GM18511 (cell line): ENCODE results near the gene AXIN1.

Source experiments
- ATAC-seq: cut with Tn5 transposase; IDR thresholded peaks from one replicate; pipeline ENCODE4 v1.9.1; 2021; ENCODE audit warnings: mild to moderate bottlenecking, moderate library complexity; ENCODE audit not compliant: unreplicated experiment

AXIN1 gene

DNA sequence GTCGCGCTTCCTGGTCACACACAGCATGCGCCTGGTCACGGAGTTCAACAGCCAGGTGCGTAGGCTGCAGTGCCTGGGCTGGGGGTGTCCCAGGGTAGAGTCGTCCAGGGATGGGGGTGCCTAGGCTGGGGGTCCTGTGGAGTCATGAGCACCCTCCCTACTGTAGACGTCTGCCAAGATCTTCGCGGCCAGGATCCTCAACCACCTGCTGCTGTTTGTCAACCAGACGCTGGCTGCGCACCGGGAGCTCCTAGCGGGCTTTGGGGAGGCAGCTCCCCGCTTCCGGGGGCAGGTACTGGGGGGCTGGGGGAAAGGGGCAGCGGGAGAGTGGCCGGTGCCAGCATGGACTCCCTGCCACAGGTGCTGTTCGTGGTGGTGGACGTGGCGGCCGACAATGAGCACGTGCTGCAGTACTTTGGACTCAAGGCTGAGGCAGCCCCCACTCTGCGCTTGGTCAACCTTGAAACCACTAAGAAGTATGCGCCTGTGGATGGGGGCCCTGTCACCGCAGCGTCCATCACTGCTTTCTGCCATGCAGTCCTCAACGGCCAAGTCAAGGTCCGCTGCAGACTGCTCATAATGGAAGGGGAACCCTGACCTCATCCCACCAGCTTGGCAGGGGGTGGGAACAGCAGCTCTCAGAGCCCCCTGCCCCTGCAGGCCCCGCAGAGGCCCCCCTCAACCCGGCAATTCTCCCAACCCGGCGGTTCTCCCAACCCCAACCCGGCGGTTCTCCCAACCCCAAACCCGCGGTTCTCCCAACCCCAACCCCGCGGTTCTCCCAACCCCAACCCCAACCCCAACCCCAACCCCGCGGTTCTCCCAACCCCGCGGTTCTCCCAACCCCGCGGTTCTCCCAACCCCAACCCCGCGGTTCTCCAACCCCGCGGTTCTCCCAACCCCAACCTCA lies 67.1 kb downstream of the AXIN1 start:
- ATAC-seq = no peak

DNA sequence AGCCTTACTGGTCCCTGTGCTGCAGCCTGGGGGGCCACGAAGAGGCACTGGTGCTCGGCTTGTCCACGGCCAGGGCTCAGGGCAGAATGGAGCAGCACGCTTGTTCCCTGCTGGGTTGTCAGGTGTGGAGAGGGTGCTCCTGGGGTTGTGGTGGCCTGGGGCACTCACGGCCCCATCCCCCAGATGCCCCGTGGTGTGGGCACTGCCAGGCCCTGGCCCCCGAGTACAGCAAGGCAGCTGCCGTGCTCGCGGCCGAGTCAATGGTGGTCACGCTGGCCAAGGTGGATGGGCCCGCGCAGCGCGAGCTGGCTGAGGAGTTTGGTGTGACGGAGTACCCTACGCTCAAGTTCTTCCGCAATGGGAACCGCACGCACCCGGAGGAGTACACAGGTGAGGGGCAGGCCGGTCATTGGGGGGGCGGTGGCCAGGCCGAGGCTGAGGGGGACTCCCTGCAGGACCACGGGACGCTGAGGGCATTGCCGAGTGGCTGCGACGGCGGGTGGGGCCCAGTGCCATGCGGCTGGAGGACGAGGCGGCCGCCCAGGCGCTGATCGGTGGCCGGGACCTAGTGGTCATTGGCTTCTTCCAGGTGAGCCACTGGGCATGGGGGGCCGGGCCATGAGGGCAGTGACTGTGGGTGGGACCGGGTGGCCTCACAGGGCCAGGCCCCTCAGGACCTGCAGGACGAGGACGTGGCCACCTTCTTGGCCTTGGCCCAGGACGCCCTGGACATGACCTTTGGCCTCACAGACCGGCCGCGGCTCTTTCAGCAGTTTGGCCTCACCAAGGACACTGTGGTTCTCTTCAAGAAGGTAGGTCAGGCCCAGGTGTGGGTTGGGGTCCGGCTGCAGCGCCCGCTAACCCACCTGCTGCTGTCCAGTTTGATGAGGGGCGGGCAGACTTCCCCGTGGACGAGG lies 68.1 kb downstream of the AXIN1 start:
- ATAC-seq = no peak

DNA sequence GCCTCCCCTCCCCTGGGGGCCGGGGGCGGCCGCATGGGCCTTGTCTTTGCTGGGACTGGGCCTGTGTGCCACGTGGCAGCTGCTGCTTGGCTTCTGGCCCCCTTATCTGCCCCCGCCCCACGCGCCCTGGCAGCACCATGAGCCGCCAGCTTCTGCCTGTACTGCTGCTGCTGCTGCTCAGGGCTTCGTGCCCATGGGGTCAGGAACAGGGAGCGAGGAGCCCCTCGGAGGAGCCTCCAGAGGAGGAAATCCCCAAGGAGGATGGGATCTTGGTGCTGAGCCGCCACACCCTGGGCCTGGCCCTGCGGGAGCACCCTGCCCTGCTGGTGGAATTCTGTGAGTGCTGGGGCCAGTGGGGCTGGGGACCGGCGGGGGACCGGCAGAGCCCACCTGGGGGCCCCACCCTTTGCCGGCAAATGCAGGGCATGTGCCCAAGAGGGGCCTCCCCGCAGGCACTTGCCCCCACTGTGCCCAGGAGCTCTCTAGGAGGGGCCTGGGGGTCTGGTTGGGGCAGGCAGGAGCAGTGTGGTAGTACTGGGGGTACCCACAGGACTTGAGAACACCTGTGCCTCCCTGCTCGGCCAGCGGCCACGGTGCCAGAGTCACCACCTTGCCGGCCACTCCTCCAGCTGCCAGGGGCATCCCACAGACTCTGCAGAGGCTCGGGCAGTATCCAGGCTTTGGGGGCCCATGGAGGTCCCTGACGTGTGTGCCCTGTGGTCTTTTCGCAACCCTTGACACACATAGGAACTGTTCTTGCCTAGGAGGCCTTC lies 69.3 kb downstream of the AXIN1 start, which contains the start of gene PDIA2:
Gene PDIA2, plus strand, starts transcription at position 132 of the 773 bp plus-strand sequence. Its CDS starts 6 bp downstream, at position 138.
- no peak for ATAC-seq

DNA sequence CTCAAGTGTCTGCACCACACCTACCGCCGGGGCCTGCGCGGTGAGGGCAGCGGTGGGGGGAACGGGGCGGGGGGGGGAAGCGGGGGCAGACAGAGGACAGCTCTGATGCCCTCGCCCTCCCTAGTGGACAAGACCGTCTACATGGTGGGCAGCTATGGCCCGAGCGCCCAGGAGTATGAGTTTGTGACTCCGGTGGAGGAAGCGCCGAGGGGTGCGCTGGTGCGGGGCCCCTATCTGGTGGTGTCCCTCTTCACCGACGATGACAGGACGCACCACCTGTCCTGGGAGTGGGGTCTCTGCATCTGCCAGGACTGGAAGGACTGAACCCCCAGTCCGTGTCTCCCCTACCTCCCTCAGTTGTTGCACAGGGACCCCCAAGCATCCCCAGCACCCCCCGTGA lies 70.0 kb downstream of the AXIN1 start:
- ATAC-seq = no peak

DNA sequence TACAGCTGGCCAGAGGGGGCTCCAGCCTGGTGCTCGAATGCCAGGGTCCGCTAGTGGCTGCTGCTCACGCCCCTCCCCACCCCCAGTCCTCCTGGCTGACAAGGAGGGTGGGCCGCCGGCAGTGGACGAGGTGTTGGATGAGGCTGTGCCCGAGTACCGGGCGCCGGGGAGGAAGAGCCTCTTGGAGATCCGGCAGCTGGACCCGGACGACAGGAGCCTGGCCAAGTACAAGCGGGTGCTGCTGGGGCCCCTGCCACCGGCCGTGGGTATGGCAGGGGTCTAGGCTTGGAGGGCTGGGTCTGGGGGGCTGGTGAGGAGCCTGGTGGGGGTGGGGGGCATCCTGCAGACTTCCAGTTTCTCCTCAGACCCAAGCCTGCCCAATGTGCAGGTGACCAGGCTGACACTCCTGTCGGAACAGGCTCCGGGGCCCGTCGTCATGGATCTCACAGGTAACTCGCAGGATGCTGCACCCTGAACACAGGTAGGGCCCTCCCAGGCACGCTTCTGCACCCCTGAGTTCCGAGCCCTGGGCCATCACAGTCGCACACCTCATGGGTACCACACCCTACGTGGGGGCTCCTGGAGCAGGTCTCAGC lies 70.8 kb downstream of the AXIN1 start:
- ATAC-seq = no peak

DNA sequence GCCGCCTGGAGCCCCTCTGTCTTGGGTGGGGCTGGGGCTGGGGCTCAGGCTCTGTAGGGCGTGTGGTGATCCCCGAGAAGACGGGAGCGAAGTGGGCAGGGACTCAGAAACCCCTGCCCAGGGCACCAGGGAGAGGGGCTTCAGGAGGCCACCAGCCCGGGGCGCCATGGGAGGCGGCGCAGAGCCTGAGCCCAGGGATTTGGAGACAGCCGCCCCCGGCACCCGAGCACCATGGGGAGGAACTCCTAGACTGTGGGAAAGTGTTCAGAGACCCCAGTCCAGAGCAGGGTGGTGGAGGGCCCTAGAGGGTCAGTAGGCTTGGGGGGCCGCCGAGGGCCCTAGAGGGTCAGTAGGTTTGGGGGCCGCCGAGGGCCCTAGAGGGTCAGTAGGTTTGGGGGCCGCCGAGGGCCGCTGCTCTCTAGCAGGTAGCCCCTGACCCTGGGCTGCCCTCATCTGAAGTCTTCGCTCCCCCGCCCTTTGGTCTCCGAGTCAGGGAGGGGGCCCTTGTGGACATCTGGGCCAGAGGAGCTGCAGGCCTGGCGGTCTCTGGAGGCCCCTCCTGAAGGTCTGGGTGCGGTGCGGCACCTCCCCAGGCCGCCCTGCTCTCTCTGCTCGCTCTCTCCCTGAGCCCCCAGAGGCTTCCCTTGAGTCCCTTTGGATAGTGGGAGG lies 71.4 kb downstream of the AXIN1 start:
- ATAC-seq = no peak

DNA sequence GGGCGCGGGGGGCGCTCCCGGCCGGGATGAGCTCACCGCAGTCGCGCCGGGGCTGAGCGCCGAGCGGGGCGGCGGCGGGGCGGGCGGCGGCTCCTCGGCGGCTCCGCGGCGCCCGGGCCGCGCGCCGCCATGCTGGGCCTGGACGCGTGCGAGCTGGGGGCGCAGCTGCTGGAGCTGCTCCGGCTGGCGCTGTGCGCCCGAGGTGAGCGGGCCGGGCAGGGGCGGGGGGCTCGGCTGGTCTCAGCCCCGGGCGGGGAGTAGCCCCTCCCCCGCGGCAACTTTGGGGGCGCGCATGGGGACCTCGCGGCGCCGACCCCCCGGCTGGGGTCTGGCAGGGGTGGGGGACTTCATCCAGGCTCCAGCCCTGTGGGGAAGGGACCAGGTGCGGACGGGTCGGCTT lies 72.0 kb downstream of the AXIN1 start, which contains the start of gene ARHGDIG:
Gene ARHGDIG, plus strand, starts transcription at position 40 of the 400 bp plus-strand sequence. Its CDS starts 90 bp downstream, at position 130.
- ATAC-seq = no peak

DNA sequence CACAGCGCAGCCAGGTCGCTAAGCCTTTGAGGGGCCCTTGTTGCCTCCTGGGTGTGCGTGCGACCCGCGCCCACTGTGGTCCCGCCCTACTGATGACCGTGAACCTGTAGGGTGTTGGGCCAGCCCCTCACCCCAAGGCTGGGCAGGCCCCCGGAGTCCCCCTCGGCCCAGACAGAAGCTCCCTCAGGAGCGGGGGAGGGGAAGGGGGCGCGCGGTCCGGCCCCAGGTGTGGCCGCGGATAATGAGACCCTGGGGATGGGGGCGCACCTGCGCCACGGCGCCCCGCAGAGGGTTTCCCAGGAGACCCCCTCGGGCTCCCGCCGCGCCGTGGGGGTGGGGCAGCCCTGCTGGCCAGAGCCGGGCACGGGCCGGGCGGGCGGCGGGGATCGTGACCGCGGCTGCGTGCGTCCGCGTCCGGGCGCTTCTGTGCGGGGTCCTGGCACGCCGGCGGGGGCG lies 72.5 kb downstream of the AXIN1 start:
- no peak for ATAC-seq

DNA sequence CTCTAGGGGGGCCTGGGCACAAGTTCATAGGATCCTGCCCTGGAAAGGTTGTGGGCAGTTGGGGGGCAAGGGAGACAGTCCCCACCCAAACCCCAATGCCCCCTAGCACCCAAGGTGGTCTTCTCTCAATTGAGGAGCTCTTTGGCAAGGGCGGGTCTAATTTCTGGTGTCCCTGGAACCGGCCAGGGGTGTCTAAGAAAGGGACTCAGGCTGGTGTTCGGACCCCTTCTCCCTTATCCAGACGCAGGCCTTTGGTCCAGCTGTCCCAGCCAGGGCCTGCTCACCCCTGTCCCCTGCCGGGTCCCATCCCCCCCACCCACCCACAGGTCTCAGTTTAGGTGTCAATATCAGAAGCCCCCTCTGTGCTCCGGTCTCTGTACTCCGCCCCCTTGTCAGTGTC lies 73.0 kb downstream of the AXIN1 start:
- ATAC-seq = no peak

DNA sequence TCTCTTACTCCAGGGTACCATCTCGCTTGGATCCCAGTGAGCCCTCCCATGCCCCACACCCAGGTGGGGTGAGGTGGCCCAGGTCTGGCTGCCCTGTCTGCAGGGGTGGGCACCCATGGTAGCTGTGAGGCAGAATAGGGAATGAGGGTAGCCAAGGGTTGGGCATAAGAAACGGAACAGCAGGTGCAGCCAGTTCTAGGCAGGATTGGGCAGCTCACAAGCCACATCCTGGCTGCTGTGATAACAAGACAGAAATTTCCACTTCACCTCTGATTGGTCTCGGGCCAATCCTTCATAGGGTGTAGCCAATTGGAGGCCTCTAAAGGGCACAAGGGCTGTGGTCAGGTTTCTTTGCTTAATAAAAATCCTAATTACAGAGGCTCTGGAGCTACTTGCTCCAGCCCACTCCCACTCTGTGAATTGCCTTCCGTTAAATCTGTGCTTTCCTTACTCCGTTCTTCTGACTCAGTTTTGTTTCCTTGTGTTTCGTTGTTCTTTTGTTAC lies 73.6 kb downstream of the AXIN1 start:
- no peak for ATAC-seq

DNA sequence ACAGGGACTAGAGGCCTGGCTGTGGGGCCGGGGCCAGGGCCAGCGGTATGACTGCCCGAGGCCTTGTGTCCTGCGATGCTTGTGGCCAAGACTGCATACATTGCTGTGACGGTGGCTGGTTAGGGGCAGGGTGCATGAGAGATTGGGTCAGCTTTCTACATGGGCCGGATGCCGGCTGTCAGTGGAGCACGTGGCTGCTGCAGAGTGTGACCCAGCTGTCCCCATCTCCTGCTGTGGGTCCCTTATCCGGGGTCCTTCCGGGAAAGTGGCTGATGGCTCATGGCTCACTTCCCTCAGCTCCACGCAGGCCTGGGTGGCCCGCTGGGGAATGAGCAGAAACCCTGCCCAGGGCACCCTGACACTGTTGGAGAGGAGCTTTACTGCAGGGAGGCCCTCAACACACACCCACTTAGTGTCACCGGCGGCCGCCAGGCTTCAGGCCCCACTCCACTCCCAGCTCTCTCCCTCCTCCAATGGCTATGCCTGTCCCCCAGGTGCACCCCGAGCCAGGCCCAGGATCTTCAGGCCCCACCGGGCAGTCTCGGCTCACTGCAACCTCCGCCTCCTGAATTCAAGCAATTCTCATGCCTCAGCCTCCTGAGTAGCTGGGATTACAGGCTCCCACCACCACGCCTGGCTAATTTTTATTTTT lies 76.0 kb downstream of the AXIN1 start:
- ATAC-seq = no peak

DNA sequence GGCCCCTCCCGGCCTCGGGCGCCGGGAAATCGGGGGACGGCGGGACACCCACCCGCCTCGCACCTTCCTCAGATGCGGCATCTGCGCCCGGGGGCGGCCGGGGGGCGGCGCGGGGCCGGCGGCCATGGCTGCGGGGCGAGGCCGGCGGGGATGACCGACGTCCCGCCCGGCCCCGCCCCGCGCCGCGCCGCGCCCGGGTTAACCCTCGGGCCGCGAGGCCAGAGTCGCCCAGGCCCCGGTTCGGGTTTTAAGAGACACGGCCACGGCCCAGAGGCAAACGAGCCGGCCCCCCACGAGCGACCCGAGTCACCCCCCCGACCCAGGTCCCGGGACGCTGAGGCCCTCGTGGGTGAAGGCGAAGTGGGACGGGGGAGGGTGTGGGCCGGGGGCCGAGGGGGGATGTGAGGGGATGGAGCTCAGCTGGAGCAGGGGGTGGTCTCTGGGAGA lies 76.7 kb downstream of the AXIN1 start, which contains the start of gene RGS11:
Gene RGS11, minus strand, starts transcription at position 159 of the 447 bp plus-strand sequence. Its CDS starts 33 bp downstream, at position 126.
- ATAC-seq = no peak

DNA sequence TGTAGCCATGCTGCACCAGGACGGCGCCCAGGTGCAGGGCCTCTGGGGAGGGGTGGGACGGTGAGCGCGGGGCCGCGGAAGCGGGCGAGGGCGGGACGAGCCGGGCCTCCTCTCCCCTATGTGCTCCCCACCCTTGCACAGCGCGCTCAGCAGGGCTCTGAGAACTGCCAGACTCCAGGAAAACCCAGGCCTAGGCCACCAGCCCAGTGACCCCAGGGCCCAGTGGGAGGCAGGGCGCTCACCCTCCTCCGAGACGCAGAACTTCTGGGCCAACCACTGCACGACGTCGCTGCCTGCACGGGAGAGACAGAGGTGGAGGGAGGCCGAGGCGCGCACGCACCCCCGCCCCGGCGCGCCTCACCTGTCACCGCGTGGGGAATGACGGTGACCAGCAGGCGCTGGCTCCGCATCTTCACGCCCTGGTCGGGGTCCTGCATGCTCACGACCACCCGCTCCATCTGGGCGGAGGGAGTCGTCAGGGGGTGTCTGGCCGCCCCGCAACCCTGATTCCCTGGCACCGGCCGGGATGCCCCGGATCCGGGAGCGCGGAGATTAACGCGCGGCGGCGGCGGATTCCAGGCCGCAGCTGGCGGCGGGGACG lies 77.4 kb downstream of the AXIN1 start:
- ATAC-seq = no peak

DNA sequence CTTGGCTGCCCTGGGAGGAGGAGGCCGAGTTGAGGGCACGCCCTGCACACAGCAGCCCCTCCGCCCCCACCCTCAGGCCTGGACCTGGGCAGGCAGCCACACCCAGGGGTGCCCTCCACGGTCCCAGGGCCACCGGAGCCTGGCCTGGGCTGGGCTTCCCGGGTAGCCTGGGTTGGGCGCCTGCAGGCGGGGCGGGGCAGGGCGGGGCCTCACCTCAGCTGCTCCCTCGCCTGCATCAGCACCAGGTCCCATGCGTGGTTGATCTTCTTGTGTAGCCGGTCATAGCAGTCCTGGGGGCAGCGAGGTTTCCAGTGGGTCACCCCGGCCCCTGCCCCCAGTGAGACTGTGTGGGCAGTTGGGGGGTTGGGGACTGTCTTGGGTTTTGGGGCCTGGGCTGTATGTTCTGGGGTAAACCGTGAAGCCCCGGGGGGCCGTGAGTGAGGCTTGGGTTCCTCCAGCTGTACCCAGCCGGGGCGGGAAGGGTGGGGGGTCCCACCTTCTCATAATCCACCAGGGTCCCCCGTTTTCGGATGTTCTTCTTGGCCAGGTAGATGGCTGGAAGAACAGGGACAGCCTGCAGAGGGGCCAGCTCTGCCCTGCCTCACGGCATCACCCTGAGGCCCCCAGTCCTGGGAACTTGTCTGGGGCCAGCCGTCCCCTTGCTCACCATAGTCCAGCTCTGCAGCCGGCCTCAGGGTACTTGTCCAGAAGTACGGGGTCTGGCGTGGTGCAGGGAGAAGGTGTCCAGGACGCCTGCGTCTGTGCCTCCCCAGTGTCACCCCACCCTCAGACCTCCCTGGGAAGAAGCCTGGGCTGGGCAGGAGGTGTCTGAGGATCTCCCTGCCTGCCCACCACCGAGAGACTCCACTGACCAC lies 78.7 kb downstream of the AXIN1 start:
- no peak for ATAC-seq

DNA sequence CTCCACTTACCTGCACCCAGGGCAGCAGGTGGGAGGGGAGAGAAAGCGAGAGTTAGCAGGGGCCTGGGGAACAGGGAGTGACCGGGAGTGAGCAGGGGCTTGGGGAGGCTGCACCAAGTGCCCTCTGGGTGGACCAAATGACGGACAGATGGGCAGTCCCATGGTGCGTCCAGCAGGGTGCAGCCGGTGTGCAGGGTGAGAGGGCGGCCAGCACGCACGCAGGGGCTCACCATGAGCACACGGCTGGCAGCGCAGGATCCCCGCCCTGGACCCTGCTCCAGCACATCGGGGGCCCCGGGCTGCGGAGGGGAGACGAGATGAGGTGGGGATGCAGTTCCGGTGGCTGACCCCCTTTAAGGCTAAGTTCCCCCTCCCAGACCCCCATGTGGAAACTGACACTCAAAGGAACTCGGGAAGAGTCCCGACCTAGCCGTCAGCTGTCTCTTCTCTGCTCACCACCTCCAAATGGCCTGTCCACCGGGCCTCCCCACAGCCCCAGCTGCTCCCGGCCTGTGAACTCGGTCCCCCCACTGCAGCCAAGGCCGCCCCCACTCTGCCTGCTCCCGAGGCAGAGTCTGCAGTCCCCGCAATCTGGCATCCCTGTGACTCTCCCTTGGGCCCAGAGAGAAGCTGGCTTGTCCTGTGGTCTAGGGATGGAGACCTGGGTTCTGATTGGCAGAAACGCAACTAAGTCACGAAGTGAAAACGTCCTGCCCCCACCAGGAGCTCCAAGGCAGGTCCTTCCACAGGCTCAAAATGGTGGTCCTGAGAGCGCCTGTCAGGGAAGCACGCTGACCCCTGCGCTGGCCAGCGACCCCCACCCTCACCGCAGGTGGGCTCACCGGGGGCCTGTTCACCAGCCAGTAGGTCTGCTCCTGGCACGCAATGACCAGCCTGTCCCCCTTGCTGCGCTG lies 79.6 kb downstream of the AXIN1 start:
- no peak for ATAC-seq
